Embryonic facial prominence (tissue), 1 donor: Measurements from ENCODE around the gene ARHGAP45.

Source experiments
- DNase-seq: peaks from one replicate; pipeline ENCODE4 v3.0.0-alpha.2; 2016; ENCODE audit errors: extremely low spot score

Gene ARHGAP45

DNA sequence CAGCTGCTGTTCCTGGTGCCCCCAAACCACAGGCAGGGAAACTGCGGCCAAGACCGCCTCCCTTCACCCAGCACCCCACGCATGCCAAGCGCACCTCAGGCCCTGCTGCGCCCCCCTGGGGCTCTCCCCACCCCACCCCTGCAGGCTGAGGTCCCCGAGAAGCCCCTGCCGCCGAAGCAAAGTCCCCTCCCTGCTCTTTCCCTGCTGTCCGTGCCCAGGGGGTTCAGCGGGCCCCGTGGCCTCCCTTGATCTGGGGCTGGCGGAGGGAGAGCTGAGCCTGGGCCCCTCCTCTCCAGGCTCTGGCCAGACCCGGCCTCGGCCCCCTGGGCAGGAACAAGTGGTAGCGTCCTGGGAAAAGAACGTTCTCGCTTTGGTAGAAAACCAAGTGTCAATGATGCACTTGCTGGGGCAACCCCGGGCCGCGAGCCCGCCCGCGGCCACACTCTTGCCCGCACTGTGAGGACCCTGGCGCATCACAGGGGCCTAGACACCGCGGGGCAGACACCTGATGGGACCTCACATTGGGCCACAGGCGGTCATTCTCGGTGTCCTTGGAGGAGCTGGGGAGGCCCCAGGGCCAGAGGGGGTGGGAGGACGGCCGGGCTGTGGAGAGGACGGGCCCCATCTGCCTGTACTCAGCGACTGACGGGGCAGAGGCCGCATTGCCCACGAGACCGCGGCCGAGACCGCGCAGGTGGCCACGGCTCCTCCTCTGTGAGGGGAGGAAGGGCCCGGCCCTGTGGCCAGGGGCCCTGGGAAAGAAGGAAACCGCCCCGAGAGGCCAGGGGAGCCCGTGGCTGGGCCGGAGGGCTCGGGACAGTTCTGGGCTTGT lies 65.8 kb downstream of the ARHGAP45 start:
- no peak for DNase-seq

DNA sequence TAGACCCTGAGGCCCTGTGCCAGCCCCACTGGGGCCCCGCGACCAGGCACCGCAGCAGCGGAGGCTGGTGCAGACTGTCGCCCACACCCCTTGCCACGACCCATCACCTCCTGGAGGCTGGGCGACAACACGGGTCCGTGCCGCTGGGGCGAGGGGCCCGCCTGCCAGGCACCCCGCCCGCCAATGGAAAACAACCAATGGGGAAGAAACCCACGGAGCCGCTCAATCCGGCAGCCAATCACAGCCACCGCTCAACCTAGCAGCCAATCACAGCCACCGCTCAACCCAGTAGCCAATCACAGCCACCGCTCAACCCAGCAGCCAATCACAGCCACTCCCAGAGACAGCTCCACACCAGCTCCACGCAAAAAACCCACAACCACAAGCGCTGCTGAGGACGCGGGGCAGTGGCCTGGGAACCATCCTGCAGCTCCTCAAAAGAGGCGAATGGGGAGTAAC lies 66.5 kb downstream of the ARHGAP45 start:
- DNase-seq, result no peak

DNA sequence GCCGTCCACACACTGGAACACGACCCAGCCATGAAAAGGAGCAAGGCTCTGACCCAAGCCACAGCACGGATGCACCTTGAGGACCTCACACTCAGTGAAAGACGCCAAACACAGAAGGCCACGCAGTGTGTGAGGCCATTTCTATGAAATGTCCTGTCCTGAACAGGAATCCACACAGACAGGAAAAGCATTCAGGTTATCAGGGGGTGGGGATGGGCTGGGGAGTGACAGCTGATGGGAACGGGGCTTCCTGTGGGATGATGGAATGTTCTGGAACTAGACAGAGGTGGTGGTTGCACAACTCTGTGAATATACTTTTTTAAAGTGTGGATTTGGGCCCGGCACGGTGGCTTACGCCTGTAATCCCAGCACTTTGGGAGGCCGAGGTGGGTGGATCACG lies 67.5 kb downstream of the ARHGAP45 start:
- DNase-seq, result no peak

DNA sequence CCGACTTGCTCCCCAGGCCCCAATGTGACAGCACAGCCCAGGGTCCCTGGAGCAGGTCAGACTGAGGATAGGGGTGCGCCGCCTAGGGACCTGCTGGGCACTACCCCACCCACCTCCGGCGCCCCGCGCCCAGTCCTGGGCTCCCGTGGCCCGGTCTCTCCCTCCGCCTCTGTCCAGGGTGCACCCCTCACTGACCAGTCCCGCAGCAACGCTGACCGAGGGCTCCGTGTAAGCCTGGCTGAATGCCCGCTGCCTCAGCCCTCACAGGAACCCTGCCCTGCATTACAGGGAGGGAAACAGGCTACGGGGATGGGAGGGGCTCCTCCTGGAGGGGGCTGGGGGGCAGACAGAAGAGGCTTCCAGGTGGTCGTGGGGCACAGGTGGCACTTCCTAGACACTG lies 68.5 kb downstream of the ARHGAP45 start:
- DNase-seq, result no peak

DNA sequence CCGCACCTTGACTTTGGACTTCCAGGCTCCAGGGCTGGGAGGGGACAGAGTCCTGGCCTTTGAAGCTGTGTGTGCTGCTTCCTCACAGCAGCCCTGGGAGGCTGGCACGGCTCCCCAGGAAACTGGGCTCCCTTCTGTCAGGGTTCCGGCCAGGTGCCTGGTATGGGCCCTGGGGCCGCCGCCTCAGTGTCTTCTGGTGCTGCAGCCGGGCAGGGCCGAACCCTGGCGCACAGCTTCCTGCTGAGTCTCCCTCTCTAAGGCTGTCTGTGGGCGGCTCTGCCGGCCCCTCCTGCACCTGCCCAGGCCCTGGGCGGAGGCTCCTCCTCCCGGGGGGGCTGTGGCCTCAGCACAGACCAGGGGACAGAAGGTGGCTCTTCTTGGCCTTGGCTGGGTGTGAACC lies 69.2 kb downstream of the ARHGAP45 start:
- no peak for DNase-seq
